ENCODE results near the gene PSAT1. TPM values are rescaled to one million over a fixed set of nuclear protein-coding genes. Genes with fewer than 3 reads are reported as not detected.
A peak's percentile ranks its signal among the peaks of the same experiment; 100 is the strongest.
"Not testable (repeated sequence)": the region's sequence is repeated elsewhere in the genome, so short reads cannot be mapped to it uniquely, and the experiment has no call there.

PSAT1 gene
- polyA plus RNA-seq, 1 experiment = 307 TPM

GRCh38 chr9:78273761-78274160 lies 23.2 kb upstream of the PSAT1 start:
- Histone ChIP-seq H3K4me3 (ENCODE audit: low read depth, low read length) (no peak overlapping the region), H3K27me3 (ENCODE audit: control insufficient read depth, insufficient read depth, low read length) (no peaks in the 10 kb centered on the region), H3K36me3 (ENCODE audit: control insufficient read depth, insufficient read depth, low read length) (no peaks in the 10 kb centered on the region)
- CTCF ChIA-PET = interaction anchor here (0.6 to 3.0 kb wide), 3 partner anchors 23 to 96 kb away, joined by 3 to 15 read pairs (median 3); partner anchors contain the start of gene PSAT1
- no peak for DNase-seq (ENCODE audit: low read depth)
- POLR2A ChIA-PET = no interaction called here
- TF ChIP-seq CTCF (IDR thresholded peaks at IDR 0.05; ENCODE audit: insufficient read depth, low read depth, low read length) = no peak

GRCh38 chr9:78278177-78278777 lies 18.6 kb upstream of the PSAT1 start:
- ChIA-PET CTCF (interaction anchor here (0.6 to 1.3 kb wide), 3 partner anchors 10 to 1469 kb away, joined by 3 to 4 read pairs (median 3); no protein-coding TSS in a partner anchor), POLR2A (interaction anchor here (1.5 kb wide), 1 partner anchor 19 kb away, joined by 8 read pairs; the partner anchor contains the start of gene PSAT1)
- peak; percentile 48 for DNase-seq (ENCODE audit: low read depth)
- no peak for TF ChIP-seq CTCF (IDR thresholded peaks at IDR 0.05; ENCODE audit: insufficient read depth, low read depth, low read length)
- Histone ChIP-seq H3K36me3 (ENCODE audit: control insufficient read depth, insufficient read depth, low read length) (no peaks in the 10 kb centered on the region), H3K4me3 (ENCODE audit: low read depth, low read length) (no peak overlapping the region), H3K27me3 (ENCODE audit: control insufficient read depth, insufficient read depth, low read length) (no peaks in the 10 kb centered on the region)

GRCh38 chr9:78278801-78279200 lies 18.1 kb upstream of the PSAT1 start:
- POLR2A ChIA-PET = interaction anchor here (1.5 kb wide), 1 partner anchor 18 kb away, joined by 8 read pairs; the partner anchor contains the start of gene PSAT1
- CTCF ChIA-PET = interaction anchor here (0.9 kb wide), 1 partner anchor 21 kb away, joined by 3 read pairs; no protein-coding TSS in a partner anchor

GRCh38 chr9:78280982-78281668 lies 15.8 kb upstream of the PSAT1 start:
- no peak for TF ChIP-seq CTCF (IDR thresholded peaks at IDR 0.05; ENCODE audit: insufficient read depth, low read depth, low read length)
- Histone ChIP-seq H3K27me3 (ENCODE audit: control insufficient read depth, insufficient read depth, low read length) (no peaks in the 10 kb centered on the region), H3K36me3 (ENCODE audit: control insufficient read depth, insufficient read depth, low read length) (no peaks in the 10 kb centered on the region), H3K4me3 (ENCODE audit: low read depth, low read length) (no peak overlapping the region)
- ChIA-PET CTCF (interaction anchor here (1.2 kb wide), 1 partner anchor 19 kb away, joined by 3 read pairs; no protein-coding TSS in a partner anchor), POLR2A (no interaction called here)
- no peak for DNase-seq (ENCODE audit: low read depth)

More at GRCh38 chr9:78278801-78279200, 18.1 kb upstream of the PSAT1 start:
- DNase-seq (ENCODE audit: low read depth) = no peak
- Histone ChIP-seq H3K4me3 (ENCODE audit: low read depth, low read length) (no peak overlapping the region), H3K27me3 (ENCODE audit: control insufficient read depth, insufficient read depth, low read length) (no peaks in the 10 kb centered on the region), H3K36me3 (ENCODE audit: control insufficient read depth, insufficient read depth, low read length) (no peaks in the 10 kb centered on the region)
- TF ChIP-seq CTCF (IDR thresholded peaks at IDR 0.05; ENCODE audit: insufficient read depth, low read depth, low read length) = no peak

GRCh38 chr9:78284181-78284580 lies 12.7 kb upstream of the PSAT1 start:
- H3K36me3 ChIP-seq (ENCODE audit: control insufficient read depth, insufficient read depth, low read length); POLR2A ChIA-PET; H3K4me3 ChIP-seq (ENCODE audit: low read depth, low read length); H3K27me3 ChIP-seq (ENCODE audit: control insufficient read depth, insufficient read depth, low read length); DNase-seq (ENCODE audit: low read depth): not testable (repeated sequence)
- CTCF ChIA-PET = interaction anchor here (1.0 to 2.1 kb wide), 2 partner anchors 10 to 12 kb away, joined by 3 to 8 read pairs; partner anchors contain the start of gene PSAT1
